ENCODE data around the gene MAP3K3. TPM values are rescaled to one million over a fixed set of nuclear protein-coding genes. Genes with fewer than 3 reads are reported as not detected.

The MAP3K3 gene
- total and polyA plus RNA-seq, 9 of the 15 experiments (the other 6 are each of a cell fraction or from before 2014, with no cell fraction given): 0.69 to 16.5 (median 12.1) TPM

DNA sequence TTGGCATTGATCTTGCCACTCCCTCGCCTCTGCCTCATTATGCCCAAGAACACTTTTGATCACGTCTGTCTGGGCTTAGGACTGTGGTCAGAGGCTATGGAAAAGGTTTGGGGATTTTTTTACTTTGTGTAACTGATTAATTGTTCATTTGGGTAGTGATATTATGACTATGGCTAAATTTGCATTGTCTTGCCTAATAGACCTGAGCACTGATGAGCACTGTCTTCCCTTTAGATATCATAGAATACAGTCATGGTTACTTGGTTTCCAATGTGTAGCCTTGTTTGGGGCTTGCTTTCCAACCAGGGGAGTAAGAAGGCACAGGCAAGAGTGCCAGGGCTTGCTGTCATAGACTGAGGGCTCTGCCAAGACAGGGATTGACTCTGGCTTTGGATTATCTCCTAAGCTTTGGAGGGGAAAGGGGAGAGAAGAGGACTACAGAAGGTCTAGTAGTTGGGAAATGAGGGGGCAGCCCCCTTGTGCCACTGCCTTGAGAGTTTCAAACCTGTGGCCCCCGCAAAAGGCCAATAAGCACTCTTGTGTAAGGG is 64.0 kb downstream of the MAP3K3 start:
- 67% methylated on average over 3 of the region's 3 CpGs for WGBS (ENCODE audit: insufficient coverage, low coverage, missing lambda C conversion rate)
- no peak for FAIRE-seq
- H3K9me3 ChIP-seq (replicated peaks; ENCODE audit: control insufficient read depth, insufficient read depth, low read depth, low read length): no peaks in the 10 kb centered on the region
- H3K27me3 ChIP-seq (ENCODE audit: control insufficient read depth in 2 of 2, insufficient read depth in 2 of 2, low read length in 2 of 2): no peaks in the 10 kb centered on the region
- no peak overlapping the region for H3K9ac ChIP-seq (ENCODE audit: insufficient read depth in 1 of 2, low read depth in 2 of 2, low read length in 2 of 2)
- no peaks in the 10 kb centered on the region for H4K20me1 ChIP-seq (replicated peaks; ENCODE audit: control insufficient read depth, insufficient read depth, low read length)
- ChIA-PET POLR2A (no interaction called here), CTCF (ENCODE audit: low intra/inter-chr PET ratio) (interaction anchor here (0.7 kb wide), 1 partner anchor 10 kb away, joined by 3 read pairs; no protein-coding TSS in a partner anchor)
- H2AFZ ChIP-seq (ENCODE audit: low read depth, low read length): no peak overlapping the region
- H3K36me3 ChIP-seq (ENCODE audit: control insufficient read depth, insufficient read depth, low read length): peaks cover 40% of the 10 kb centered on the region; the same call in 2 of the 3 replicates
- in situ Hi-C loops (cut with MboI) (no loop called here), intact Hi-C loops (cut with micrococcal nuclease) (no loop called here)
- ATAC-seq: no peak
- DNase-seq (ENCODE audit: extremely low read depth in 1 of 4, low spot score in 3 of 4): no peak
- no peak overlapping the region for H3K27ac ChIP-seq (ENCODE audit: extremely low read depth, low read depth, low read length)
- no peaks in the 10 kb centered on the region for H3K4me1 ChIP-seq (replicated peaks in 1 of 2; ENCODE audit: control insufficient read depth in 2 of 2, insufficient read depth in 2 of 2, low read length in 2 of 2)
- H3K4me3 ChIP-seq: no peak overlapping the region
- no peaks in the 10 kb centered on the region for H3K79me2 ChIP-seq (ENCODE audit: control insufficient read depth, insufficient read depth, low read length)
- H3K9me1 ChIP-seq (ENCODE audit: control insufficient read depth, insufficient read depth, low read length): no peaks in the 10 kb centered on the region
- H3K4me2 ChIP-seq (ENCODE audit: insufficient read depth, low read length): no peak overlapping the region
- no TSS peak for BruUV-seq (replicated peaks)
- no peak for TF ChIP-seq KAT2B (IDR thresholded peaks at IDR 0.05; ENCODE audit: low read depth, low read length)
- TF ChIP-seq DDX20 (tag; IDR thresholded peaks at IDR 0.05; ENCODE audit: low read depth): no peak
- TF ChIP-seq ZNF444 (CRISPR knock-in tag; IDR thresholded peaks at IDR 0.05): no peak
- TF ChIP-seq, protein P1, sequence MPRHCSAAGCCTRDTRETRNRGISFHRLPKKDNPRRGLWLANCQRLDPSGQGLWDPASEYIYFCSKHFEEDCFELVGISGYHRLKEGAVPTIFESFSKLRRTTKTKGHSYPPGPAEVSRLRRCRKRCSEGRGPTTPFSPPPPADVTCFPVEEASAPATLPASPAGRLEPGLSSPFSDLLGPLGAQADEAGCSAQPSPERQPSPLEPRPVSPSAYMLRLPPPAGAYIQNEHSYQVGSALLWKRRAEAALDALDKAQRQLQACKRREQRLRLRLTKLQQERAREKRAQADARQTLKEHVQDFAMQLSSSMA (CRISPR knock-in tag; IDR thresholded peaks at IDR 0.05): no peak
- no peak for TF ChIP-seq ZBED1 (IDR thresholded peaks at IDR 0.05)
- TF ChIP-seq, protein P2, sequence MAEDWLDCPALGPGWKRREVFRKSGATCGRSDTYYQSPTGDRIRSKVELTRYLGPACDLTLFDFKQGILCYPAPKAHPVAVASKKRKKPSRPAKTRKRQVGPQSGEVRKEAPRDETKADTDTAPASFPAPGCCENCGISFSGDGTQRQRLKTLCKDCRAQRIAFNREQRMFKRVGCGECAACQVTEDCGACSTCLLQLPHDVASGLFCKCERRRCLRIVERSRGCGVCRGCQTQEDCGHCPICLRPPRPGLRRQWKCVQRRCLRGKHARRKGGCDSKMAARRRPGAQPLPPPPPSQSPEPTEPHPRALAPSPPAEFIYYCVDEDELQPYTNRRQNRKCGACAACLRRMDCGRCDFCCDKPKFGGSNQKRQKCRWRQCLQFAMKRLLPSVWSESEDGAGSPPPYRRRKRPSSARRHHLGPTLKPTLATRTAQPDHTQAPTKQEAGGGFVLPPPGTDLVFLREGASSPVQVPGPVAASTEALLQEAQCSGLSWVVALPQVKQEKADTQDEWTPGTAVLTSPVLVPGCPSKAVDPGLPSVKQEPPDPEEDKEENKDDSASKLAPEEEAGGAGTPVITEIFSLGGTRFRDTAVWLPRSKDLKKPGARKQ (CRISPR knock-in tag; IDR thresholded peaks at IDR 0.05): no peak
- TF ChIP-seq CXXC5 (CRISPR knock-in tag; IDR thresholded peaks at IDR 0.05): no peak
- no peak for TF ChIP-seq ERF (CRISPR knock-in tag; IDR thresholded peaks at IDR 0.05)
- no peak for TF ChIP-seq ZNF583 (CRISPR knock-in tag; IDR thresholded peaks at IDR 0.05)
- TF ChIP-seq, protein P3, sequence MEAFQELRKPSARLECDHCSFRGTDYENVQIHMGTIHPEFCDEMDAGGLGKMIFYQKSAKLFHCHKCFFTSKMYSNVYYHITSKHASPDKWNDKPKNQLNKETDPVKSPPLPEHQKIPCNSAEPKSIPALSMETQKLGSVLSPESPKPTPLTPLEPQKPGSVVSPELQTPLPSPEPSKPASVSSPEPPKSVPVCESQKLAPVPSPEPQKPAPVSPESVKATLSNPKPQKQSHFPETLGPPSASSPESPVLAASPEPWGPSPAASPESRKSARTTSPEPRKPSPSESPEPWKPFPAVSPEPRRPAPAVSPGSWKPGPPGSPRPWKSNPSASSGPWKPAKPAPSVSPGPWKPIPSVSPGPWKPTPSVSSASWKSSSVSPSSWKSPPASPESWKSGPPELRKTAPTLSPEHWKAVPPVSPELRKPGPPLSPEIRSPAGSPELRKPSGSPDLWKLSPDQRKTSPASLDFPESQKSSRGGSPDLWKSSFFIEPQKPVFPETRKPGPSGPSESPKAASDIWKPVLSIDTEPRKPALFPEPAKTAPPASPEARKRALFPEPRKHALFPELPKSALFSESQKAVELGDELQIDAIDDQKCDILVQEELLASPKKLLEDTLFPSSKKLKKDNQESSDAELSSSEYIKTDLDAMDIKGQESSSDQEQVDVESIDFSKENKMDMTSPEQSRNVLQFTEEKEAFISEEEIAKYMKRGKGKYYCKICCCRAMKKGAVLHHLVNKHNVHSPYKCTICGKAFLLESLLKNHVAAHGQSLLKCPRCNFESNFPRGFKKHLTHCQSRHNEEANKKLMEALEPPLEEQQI (IDR thresholded peaks at IDR 0.05): no peak
- no peak for TF ChIP-seq ARID4B (CRISPR knock-in tag; IDR thresholded peaks at IDR 0.05)
